CD4-positive, alpha-beta T cell treated with Interleukin-10 for 1 hour (primary cell): ENCODE data around the gene GPATCH2L.

Experiments used
- DNase-seq: peaks from one replicate; pipeline ENCODE4 v3.0.0-alpha.2; 2020

Gene GPATCH2L

GRCh38 chr14:76259029-76259735 is 107.5 kb downstream of the GPATCH2L start:
- no peak for DNase-seq

DNA sequence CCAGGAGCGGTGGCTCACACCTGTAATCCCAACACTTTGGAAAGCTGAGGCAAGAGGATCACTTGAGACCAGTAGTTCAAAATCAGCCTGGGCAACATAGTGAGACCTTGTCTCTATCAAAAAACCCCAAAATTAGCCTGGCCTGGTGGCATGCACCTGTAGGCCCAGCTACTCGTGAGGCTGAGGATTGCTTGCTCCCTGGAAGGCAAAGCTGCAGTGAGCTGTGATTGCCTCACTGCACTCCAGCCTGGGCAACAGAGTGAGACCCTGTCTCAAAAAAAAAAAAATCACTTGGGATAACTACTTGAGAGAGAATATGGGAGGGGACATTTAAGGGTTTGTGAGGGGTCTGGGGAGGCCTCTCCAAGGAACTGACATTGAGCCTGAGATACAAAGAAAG is 109.0 kb downstream of the GPATCH2L start:
- DNase-seq: no peak

DNA sequence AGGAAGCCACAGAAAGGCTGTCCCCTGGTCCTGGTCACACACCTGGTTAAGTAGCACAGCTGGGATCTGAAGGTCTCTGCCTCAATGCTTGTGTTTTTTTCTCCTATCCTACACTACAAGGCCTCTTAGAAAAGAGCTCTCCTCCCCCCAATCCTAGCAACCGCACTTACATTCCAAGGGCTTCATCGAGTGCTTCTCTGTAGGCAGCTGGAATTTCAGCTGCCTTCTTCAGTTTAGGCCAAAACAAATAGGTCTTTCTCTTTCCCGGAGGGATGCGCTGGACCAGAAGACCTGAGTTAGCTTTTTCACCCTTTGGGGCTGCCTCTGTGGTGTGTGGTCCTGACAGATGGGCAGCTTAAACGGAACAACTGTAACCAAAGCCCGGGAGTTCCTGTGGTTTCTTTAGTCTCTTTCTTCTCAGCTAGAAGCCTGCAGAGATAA is 109.7 kb downstream of the GPATCH2L start:
- no peak for DNase-seq

DNA sequence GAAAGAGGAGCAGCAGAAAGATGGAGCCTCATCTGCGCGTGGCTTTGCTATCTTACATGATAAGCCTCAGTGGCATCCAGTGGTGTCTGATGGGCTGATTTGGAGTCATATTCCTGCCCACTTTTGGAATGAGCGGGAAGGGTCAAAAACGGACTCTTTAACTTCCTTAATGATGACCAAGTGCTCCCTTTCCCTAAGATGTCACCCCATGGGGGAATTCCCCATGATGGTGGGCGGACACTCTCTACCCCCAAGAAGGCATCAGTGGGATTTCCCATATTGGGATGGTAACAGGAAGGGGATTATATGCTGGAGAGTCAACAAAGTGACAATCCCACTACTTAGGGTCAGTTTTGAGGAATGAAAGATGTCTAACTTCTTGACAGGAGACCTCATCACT is 110.9 kb downstream of the GPATCH2L start:
- DNase-seq: no peak
